Esophagus squamous epithelium (tissue), 4 donors: Measurements from ENCODE around the gene GAB2.

ENCODE experiments used
- POLR2A ChIP-seq, 4 donors: fragments of 450-650 bp; IDR thresholded peaks; one replicate each; pipeline ENCODE4 v1.6.1; 2017; ENCODE audit warnings: antibody characterized with exemption in 4 of 4, mild to moderate bottlenecking in 4 of 4, moderate library complexity in 3 of 4
- TF ChIP-seq, protein P1 (sequence below), 6 experiments: fragments of 450-650 bp in 4 of 6; fragments of 200-600 bp in 2 of 6; sonication (generic) in 2 of 6; IDR thresholded peaks; one replicate each; pipeline ENCODE4 v1.5.1; 2016 to 2019; ENCODE audit warnings: antibody characterized with exemption in 6 of 6, mild to moderate bottlenecking in 4 of 6, moderate library complexity in 4 of 6

DNA sequence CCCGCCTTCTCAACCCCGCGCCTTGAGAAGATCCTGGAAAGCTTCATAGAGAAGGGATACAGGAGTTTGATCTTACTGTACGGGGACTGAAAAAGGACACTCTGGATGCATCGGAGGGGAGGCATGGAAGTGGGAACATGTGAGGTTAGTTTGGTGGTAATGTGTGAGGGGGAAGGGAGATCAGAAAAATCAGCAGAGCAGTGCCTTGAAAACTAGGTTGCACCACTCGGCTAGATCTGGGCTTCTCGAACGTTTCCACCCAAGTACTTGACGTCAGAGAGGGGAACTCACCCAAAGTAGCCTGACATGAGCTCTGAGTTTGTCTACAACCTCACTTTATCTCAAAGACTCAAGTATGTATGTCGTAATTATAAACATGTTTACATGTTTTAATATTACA is 214.4 kb downstream of the GAB2 start:
- TF ChIP-seq, protein P1, sequence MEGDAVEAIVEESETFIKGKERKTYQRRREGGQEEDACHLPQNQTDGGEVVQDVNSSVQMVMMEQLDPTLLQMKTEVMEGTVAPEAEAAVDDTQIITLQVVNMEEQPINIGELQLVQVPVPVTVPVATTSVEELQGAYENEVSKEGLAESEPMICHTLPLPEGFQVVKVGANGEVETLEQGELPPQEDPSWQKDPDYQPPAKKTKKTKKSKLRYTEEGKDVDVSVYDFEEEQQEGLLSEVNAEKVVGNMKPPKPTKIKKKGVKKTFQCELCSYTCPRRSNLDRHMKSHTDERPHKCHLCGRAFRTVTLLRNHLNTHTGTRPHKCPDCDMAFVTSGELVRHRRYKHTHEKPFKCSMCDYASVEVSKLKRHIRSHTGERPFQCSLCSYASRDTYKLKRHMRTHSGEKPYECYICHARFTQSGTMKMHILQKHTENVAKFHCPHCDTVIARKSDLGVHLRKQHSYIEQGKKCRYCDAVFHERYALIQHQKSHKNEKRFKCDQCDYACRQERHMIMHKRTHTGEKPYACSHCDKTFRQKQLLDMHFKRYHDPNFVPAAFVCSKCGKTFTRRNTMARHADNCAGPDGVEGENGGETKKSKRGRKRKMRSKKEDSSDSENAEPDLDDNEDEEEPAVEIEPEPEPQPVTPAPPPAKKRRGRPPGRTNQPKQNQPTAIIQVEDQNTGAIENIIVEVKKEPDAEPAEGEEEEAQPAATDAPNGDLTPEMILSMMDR (IDR thresholded peaks at IDR 0.05), result no peak
- TF ChIP-seq POLR2A (IDR thresholded peaks at IDR 0.05), result no peak
